Activated CD4-positive, CD25-positive, alpha-beta regulatory T cell treated with anti-CD3 and anti-CD28 coated beads, Interleukin-2, amount 50 U/mL, for 24 hours (primary cell): ENCODE measurements around the gene RBCK1.
"Not testable (repeated sequence)": the region's sequence is repeated elsewhere in the genome, so short reads cannot be mapped to it uniquely, and the experiment has no call there.

Source experiments
- ATAC-seq, 2 donors: fragments of 150-1000 bp; cut with Tn5 transposase; one replicate each; pipeline ENCODE4 v1.10.0; 2021; ENCODE audit warnings: mild to moderate bottlenecking in 1 of 2, moderate library complexity in 1 of 2

Gene RBCK1

DNA sequence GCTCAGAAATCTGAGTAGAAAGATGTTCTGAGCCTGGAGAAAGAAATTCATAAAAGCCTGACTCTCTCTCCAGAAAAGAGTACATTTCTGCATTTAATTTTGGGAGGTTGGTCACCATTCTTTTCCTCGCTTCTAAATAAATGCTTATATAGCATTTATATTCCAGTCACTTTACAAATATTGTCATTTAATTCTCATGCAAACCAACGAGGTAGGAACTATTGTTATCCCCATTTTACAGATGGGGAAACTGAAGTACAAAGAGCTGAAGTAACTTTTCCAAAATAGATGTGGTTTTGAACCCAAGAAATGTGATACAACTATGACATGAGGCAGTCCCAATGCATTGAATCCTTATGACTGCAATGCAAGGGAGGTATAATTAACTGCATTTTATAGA lies 32.0 kb upstream of the RBCK1 start:
- ATAC-seq: no peak

GRCh38 chr20:376750-377149 lies 31.3 kb upstream of the RBCK1 start:
- no peak for ATAC-seq

- not testable (repeated sequence) for ATAC-seq
These were observed 30.5 kb upstream of the RBCK1 start for GRCh38 chr20:377578-377977.

GRCh38 chr20:378961-379336 lies 29.1 kb upstream of the RBCK1 start:
- ATAC-seq: no peak

- ATAC-seq: peak; percentile 66 to 70
These were observed 27.1 kb upstream of the RBCK1 start for GRCh38 chr20:380763-381580.

DNA sequence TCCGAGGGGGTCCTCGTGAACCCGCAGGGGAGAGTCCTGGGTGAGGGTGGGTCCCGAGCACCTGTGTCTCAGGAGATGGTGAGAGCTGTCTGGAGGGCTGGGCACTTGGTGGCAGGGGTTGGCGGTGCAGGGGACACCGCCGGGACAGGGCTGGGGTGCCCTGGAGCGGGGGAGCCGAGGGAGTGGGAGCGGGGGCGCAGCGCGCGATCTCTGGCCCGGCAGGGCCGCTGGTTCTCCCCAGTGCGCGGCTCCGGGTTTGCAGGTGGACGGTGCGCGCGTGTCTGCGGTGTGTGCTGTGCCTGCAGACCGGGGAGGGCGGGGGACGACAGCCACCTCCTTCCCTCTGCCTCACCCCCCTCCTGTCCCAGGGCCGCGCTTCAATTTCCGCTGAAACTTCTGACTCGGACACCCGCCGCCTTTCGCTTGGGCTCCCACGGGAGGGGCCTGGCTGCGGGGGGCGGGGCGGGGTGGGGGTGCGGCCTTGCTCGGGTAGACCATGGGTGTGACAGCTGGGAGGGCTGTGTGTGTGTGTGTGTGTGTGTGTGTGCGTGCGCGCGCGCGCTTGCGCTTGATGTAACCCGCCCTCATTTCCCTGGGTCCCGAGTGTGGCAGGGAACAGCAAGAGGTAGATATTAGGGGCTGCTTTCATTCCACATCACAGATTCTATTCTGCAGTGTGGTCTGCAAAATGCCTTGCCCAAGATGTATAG lies 26.4 kb upstream of the RBCK1 start:
- ATAC-seq: peak; percentile 65 to 69

GRCh38 chr20:382291-383115 lies 25.6 kb upstream of the RBCK1 start:
- ATAC-seq: no peak

DNA sequence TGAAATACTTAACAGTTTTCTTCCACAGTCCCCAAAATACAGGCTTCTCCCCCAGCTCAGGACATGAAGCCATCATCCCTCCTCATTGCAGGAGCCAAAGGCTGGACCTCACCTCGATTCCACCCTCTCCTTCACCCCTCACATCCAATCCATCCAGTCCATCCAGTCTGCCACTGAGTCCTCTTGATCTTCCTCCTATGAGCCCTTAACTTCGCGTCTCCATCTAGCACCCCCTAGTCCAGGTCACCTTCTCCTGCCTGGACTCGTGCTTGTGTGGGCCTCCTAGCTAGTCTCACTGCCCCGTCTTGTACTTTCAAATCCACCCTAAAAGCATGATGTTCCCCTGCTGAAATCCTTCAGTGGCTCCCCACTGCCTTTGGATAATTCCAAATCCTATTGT lies 24.2 kb upstream of the RBCK1 start:
- no peak for ATAC-seq

DNA sequence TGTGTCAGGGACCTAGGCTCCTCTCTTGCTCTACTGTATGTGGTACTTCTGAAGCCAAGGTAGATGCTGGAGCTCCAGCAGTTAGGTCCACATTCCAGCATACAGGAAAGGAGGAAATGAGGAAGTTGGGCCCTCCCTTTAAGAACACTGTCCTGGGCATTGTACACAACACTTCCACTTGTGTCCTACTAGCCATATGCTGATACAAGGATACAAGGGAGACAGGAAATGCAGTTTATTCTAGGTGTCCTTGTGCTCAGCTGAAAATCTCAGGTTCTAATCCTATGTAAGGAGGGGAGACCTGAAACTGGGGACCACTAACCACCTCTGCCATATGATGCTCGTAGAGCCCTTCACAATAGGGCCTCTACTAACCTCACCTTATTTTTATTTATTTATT lies 23.4 kb upstream of the RBCK1 start:
- ATAC-seq: no peak

- no peak for ATAC-seq
These were observed 22.7 kb upstream of the RBCK1 start for GRCh38 chr20:385448-385847.

DNA sequence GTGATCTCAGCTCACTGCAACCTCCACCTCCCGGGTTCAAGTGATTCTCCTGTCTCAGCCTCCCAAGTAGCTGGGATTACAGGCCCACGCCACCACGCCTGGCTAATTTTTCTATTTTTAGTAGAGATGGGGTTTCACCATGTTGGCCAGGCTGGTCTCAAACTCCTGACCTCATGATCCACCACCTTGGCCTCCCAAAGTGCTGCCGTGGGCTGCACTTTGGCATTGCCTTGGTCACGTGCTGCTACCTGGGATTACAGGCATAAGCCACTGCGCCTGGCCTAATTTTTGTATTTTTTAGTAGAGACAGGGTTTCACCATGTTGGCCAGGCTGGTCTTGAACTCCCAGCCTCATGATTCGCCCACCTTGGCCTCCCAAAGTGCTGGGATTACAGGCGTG lies 21.5 kb upstream of the RBCK1 start:
- not testable (repeated sequence) for ATAC-seq

GRCh38 chr20:387520-387919 lies 20.6 kb upstream of the RBCK1 start:
- no peak for ATAC-seq

GRCh38 chr20:388034-388994 lies 19.8 kb upstream of the RBCK1 start:
- no peak for ATAC-seq

DNA sequence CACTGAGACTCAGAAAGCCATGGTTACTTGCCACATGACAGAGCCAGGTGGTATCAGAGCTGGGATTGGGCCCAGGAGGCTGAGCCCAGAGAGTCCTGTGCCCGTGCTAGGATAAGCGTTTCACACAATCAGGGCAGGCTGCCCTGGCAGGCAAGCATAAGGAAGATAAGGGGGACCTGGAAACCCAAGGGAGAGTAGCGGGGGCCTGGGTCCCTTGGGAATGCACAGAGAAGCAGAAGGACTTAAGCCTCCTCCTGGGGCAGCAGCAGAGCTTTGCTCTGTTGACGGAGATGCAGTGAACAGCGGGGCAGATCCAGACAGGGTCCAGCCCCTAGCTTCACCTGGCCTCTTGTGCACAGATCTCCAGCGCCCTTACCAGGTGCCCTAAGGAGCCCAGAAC lies 18.9 kb upstream of the RBCK1 start:
- no peak for ATAC-seq

GRCh38 chr20:391041-391711 lies 16.9 kb upstream of the RBCK1 start:
- no peak for ATAC-seq

DNA sequence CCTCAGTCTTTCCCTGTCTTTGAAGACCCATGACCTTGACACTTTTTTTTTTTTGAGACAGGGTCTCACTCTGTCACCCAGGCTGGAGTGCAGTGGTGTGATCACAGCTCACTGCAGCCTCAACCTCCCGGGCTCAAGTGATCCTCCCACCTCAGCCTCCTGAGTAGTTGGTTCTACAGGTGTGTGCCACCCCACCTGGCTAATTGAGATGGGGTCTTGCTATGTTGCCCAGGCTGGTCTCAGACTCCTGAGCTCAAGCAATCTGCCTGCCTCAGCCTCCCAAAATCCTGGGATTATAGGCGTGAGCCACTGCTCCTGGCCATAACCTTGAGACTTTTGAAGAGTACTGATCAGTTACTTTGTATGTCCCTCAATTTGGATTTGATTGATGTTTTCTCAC lies 14.8 kb upstream of the RBCK1 start:
- ATAC-seq: not testable (repeated sequence)

GRCh38 chr20:396252-396618 lies 11.9 kb upstream of the RBCK1 start:
- no peak for ATAC-seq

DNA sequence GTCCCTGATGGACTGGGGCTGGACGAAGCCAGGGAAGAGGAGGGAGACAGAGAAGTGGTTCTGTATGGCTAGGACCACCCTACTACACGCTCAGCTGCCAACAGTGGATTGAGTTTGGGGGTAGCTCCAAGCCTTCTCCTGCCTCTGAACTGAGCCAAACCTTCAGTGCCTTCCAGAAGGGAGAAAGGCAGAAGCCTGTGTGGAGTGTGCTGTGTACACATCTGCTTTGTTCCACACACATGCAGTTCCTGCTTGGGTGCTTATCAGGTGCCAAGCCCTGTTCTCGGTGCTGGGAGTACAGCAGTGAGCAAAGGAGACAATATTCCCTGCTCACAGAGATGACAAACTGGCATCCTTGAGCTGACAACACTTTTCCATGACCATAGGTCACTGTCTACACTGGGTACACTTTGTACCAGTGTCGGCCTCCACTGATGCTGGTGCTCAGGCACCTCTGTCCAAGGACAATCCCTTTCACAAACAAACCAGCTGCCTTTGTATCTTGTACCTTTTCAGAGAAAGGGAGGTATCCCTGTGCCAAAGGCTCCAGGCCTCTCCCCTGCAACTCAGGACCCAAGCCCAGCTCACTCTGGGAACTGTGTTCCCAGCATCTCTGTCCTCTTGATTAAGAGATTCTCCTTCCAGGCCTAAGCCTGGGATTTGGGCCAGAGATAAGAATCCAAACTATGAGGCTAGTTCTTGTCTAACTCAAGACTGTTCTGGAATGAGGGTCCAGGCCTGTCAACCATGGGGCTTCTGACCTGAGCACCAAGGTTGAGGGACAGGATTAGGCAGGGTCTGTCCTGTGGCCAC lies 11.3 kb upstream of the RBCK1 start:
- no peak for ATAC-seq

- no peak for ATAC-seq
These were observed 10.5 kb upstream of the RBCK1 start for GRCh38 chr20:397432-398237.

DNA sequence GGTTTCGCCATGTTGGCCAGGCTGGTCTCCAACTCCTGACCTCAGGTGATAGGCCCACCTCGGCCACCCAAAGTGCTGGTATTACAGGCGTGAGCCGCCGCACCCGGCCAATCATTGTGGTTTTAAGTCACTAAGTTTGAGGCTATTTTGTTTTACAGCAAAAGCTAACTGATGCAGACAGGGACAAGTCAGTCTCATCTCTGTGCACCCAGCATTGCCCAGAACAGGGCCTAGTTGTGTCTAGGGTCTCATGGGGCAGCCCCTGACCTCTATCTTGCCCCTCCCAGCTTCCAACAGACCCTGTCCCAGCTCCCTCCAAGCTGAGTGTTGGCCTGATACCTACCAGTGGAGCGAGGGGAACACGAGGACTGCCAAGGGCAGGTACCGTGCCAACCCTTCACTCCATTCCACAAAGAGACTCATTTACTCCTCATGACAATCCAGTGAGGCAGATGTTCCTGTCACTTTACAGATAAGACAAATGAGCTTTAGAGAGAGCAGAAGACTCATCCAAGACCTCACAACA lies 8.9 kb upstream of the RBCK1 start:
- ATAC-seq: no peak
